ENCODE data around the gene POT1. TPM values are rescaled to one million over a fixed set of nuclear protein-coding genes. Genes with fewer than 3 reads are reported as not detected.
A peak's percentile ranks its signal among the peaks of the same experiment; 100 is the strongest.

The POT1 gene
- total and polyA plus RNA-seq, 5 donors = 8.9 to 23.4 (median 14.3) TPM

DNA sequence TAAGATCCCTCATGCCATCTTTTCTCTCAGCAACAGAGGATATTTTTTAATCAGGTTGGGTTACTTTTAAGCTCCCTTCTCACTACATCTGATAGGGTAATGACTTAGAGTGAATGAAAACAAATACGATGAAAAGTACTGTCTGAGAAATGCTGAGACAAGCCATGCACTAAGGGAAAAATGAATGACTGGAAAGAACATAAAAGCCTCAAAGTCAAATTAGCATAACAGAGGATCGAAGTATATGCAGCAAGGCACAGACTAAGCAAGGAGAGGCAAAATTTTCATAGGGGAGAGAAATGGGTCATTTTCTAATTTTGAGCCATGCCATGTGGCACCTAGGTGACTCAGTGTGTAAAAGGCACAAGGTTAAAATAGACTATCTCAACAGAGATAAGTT, 8.5 kb upstream of the POT1 start:
- 83% methylated on average over 2 of the region's 2 CpGs for WGBS

DNA sequence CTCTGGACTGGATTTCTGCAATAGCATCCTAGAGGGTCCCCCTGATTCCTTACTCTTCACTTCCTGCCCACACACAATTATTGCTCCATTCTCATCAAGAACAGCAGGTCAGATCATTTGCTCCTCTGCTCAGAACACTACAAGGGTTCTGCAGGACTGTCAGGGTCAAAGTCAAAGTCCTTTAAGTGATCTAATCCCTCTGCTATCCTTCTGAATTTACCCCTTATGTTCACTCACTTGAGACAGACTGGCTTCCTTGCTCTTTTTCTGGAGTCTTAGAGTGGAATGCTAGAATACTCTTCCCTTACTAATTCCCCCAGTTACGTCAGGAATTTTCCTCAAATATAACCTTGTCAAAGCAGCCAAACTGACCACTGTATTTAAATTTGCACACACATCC, 7.5 kb upstream of the POT1 start:
- no peaks in the 10 kb centered on the region for H3K9me3 ChIP-seq (ENCODE audit: control insufficient read depth, low read length)
- ATAC-seq (no peak), DNase-seq (no peak)
- H3K27ac ChIP-seq (ENCODE audit: low read length) = no peak overlapping the region
- 90% methylated on average over 1 of the region's 1 CpG for WGBS
- no peaks in the 10 kb centered on the region for H3K27me3 ChIP-seq (ENCODE audit: control insufficient read depth, insufficient read depth)
- H3K4me1 ChIP-seq (ENCODE audit: control insufficient read depth, insufficient read depth, low read length) = no peaks in the 10 kb centered on the region
- H3K4me3 ChIP-seq (ENCODE audit: low read length) = no peak overlapping the region
- intact Hi-C loops (cut with DNase I) = no loop called here

More for the DNA sequence above, 8.5 kb upstream of the POT1 start:
- H3K9me3 ChIP-seq (ENCODE audit: control insufficient read depth, low read length) = no peaks in the 10 kb centered on the region
- H3K27me3 ChIP-seq (ENCODE audit: control insufficient read depth, insufficient read depth) = no peaks in the 10 kb centered on the region
- no peaks in the 10 kb centered on the region for H3K4me1 ChIP-seq (ENCODE audit: control insufficient read depth, insufficient read depth, low read length)
- no peak for ATAC-seq
- no peak overlapping the region for H3K27ac ChIP-seq (ENCODE audit: low read length)
- no peak overlapping the region for H3K4me3 ChIP-seq (ENCODE audit: low read length)
- DNase-seq = no peak
- intact Hi-C loops (cut with DNase I) = no loop called here

DNA sequence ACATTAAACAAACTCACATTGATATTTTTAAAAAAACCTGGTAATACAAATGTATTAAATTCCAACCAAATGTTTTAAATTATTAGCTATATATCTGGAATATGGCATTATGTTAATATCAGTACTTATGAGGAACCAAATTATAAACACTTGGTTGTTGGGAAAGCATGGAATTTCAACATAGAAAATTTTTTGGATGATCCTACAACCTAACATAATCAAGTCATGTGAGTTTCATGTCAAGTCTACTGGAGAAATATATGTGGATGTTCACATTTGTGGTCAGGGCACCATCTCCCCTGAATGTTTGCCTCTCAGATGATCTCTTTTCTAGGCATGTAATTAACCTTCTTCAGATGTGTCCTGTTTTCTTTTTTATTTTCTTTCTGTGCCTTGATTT, 5.2 kb upstream of the POT1 start:
- Histone ChIP-seq H3K4me1 (ENCODE audit: control insufficient read depth, insufficient read depth, low read length) (no peaks in the 10 kb centered on the region), H3K27ac (ENCODE audit: low read length) (no peak overlapping the region), H3K9me3 (ENCODE audit: control insufficient read depth, low read length) (no peaks in the 10 kb centered on the region), H3K27me3 (ENCODE audit: control insufficient read depth, insufficient read depth) (no peaks in the 10 kb centered on the region), H3K4me3 (ENCODE audit: low read length) (no peak overlapping the region)
- ATAC-seq (no peak), DNase-seq (no peak)
- intact Hi-C loops (cut with DNase I) = no loop called here

DNA sequence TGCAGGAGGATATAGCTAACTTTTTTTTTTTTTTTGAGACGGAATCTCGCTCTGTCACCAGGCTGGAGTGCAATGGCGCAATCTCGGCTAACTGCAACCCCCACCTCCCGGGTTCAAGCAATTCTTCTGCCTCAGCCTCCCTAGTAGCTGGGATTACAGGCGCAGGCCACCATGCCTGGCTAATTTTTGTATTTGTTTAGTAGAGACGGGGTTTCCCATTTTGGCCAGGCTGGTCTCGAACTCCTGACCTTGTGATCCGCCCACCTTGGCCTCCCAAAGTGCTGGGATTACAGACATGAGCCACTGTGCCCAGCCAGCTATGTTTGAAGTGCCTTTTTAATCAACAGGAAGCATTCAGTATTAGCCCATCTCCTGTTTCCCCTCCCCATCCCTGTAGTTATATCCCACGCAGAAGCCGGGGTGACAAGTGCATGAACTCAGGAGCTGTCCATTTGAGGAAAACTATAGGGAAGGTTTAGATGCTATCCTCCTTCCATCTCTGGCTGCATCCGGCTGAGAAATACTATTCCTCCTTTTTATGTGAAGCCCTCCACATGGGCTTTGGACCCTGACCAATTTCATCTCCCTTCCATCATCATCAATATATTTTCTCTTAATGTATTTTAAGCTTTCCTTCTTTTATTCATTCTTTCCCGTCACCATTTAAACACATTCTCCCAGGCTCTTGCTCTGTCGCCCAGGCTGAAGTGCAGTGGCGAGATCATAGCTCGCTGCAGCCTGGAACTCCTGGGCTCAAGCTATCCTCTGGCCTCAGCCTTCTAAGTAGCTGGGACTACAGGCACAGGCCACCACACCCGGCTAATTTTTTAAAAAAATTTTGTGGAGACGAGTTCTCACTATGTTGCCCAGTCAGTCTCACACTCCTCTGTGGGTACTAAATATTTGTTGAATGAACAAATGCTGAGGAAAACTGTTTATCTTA, 1.3 kb upstream of the POT1 start:
- no peak for ATAC-seq
- Histone ChIP-seq H3K4me1 (ENCODE audit: control insufficient read depth, insufficient read depth, low read length) (peaks cover 2% of the 10 kb centered on the region), H3K27ac (ENCODE audit: low read length) (no peak overlapping the region), H3K4me3 (ENCODE audit: low read length) (no peak overlapping the region), H3K9me3 (ENCODE audit: control insufficient read depth, low read length) (no peaks in the 10 kb centered on the region), H3K27me3 (ENCODE audit: control insufficient read depth, insufficient read depth) (no peaks in the 10 kb centered on the region)
- intact Hi-C loops (cut with DNase I) = no loop called here
- WGBS = 79% methylated on average over 18 of the region's 18 CpGs
- peak in 1 of 3 donors; percentile 50 for DNase-seq

DNA sequence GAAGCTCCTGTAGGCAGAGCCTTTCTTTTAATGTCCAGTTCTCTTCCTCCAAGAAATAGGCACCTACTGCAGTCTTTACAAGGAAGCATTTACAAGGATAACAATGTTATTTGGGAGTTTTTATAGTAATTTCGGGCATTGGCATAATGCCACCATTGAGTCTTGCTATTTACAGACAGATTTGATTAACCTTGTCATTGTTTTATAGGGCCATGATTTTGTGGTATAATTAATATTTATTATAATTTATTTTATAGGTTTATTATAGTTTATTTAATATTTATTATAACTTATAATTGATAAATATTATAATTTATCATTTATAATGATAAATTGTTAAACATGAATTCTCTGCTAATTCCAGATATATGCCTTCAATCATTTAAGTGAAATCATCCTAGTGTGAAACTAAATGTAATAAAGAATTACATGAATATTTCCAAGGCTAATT, 573 bp upstream of the POT1 start:
- DNase-seq (no peak), ATAC-seq (no peak)
- WGBS = 3% methylated on average over 1 of the region's 1 CpG
- H3K4me3 ChIP-seq (ENCODE audit: low read length) = peak overlapping the region; percentile 35
- no peaks in the 10 kb centered on the region for H3K9me3 ChIP-seq (ENCODE audit: control insufficient read depth, low read length)
- peaks cover 2% of the 10 kb centered on the region for H3K4me1 ChIP-seq (ENCODE audit: control insufficient read depth, insufficient read depth, low read length)
- peak overlapping the region; percentile 1 for H3K27ac ChIP-seq (ENCODE audit: low read length)
- intact Hi-C loops (cut with DNase I) = no loop called here
- H3K27me3 ChIP-seq (ENCODE audit: control insufficient read depth, insufficient read depth) = no peaks in the 10 kb centered on the region

DNA sequence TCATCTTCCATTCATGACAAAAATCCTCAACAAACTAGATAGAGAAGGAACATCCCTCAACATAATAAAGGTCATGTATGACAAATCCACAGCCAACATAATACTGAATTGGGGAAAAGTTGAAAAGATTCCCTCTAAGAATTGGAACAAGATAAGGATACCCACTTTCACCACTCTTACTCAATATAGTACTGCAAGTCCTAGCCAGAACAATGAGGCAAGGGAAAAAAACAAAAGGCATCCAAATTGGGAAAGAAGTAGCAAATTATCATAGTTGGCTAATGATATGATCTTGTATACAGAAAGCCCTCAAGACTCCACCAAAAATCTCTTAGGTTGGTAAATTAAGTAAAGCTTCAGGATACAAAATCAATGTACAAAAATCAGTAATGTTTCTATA, 4.7 kb downstream of the POT1 start:
- DNase-seq (no peak), ATAC-seq (no peak)
- Histone ChIP-seq H3K9me3 (ENCODE audit: control insufficient read depth, low read length) (no peaks in the 10 kb centered on the region), H3K27ac (ENCODE audit: low read length) (no peak overlapping the region), H3K4me1 (ENCODE audit: control insufficient read depth, insufficient read depth, low read length) (peaks cover 2% of the 10 kb centered on the region), H3K4me3 (ENCODE audit: low read length) (no peak overlapping the region), H3K27me3 (ENCODE audit: control insufficient read depth, insufficient read depth) (no peaks in the 10 kb centered on the region)
- intact Hi-C loops (cut with DNase I) = no loop called here

DNA sequence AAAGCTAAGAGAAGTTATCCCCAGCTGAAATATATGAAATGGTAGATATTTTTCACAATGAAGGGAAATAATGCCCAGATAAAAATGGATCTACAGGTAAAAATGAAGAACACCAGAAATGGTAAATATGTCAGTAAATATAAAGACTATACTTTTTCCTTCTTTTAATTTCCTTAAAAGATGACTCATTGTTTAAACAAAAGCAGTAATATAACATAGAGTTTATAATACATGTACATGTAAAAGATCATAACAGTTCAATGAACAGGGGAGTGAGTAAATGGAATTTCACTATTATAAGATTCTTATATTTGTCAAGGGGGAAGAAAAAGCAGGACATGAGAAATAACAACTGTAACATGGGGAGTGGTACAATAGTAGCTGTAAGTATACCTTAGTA, 7.4 kb downstream of the POT1 start:
- H3K9me3 ChIP-seq (ENCODE audit: control insufficient read depth, low read length) = no peaks in the 10 kb centered on the region
- H3K4me3 ChIP-seq (ENCODE audit: low read length) = no peak overlapping the region
- peaks cover 2% of the 10 kb centered on the region for H3K4me1 ChIP-seq (ENCODE audit: control insufficient read depth, insufficient read depth, low read length)
- H3K27me3 ChIP-seq (ENCODE audit: control insufficient read depth, insufficient read depth) = no peaks in the 10 kb centered on the region
- ATAC-seq (no peak), DNase-seq (no peak)
- H3K27ac ChIP-seq (ENCODE audit: low read length) = no peak overlapping the region
- intact Hi-C loops (cut with DNase I) = no loop called here

DNA sequence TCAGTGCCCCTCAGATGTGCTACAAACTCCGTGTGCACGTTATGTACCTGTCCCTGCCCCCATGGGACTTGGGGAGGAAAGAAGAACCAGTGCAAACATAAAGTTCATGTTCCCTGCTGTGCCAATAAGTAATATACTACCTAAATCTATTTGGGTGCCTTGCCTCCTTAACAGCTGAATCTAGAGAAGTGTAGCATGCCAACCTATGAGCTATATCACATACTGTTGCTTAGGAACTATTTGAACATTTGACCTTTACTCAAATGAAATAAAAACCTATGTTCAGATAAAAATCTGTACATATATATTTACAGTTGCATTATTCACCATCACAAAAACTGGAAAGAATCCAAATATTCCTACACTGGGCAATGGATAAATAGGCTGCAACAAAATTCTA, 9.8 kb downstream of the POT1 start:
- no peaks in the 10 kb centered on the region for H3K27me3 ChIP-seq (ENCODE audit: control insufficient read depth, insufficient read depth)
- no peak for DNase-seq
- H3K9me3 ChIP-seq (ENCODE audit: control insufficient read depth, low read length) = no peaks in the 10 kb centered on the region
- no peak overlapping the region for H3K27ac ChIP-seq (ENCODE audit: low read length)
- 97% methylated on average over 2 of the region's 2 CpGs for WGBS
- no peak for ATAC-seq
- no peak overlapping the region for H3K4me3 ChIP-seq (ENCODE audit: low read length)
- intact Hi-C loops (cut with DNase I) = no loop called here
- H3K4me1 ChIP-seq (ENCODE audit: control insufficient read depth, insufficient read depth, low read length) = peaks cover 2% of the 10 kb centered on the region

DNA sequence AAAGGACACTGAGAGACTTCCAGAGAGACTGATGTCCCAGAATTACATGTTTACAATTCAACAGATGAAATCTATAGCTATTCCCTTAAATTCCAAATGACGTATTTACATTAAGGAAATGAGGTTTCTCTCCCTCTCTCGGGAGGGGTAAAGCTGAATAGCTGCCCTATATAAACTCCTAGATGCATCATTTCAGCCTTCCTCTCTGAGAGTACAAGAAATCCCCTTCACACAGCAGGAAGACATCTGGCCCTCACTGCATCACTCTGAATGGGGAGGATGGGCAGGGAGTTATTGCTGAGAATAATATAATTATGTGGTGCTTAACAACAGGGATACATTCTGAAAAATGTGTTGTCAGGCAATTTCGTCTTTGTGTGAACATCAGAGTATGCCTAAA, 11.0 kb downstream of the POT1 start:
- Histone ChIP-seq H3K9me3 (ENCODE audit: control insufficient read depth, low read length) (no peaks in the 10 kb centered on the region), H3K27ac (ENCODE audit: low read length) (no peak overlapping the region), H3K27me3 (ENCODE audit: control insufficient read depth, insufficient read depth) (no peaks in the 10 kb centered on the region), H3K4me1 (ENCODE audit: control insufficient read depth, insufficient read depth, low read length) (peaks cover 2% of the 10 kb centered on the region), H3K4me3 (ENCODE audit: low read length) (no peak overlapping the region)
- intact Hi-C loops (cut with DNase I) = no loop called here
- no peak for DNase-seq
- ATAC-seq = no peak
- 94% methylated on average over 3 of the region's 3 CpGs for WGBS

DNA sequence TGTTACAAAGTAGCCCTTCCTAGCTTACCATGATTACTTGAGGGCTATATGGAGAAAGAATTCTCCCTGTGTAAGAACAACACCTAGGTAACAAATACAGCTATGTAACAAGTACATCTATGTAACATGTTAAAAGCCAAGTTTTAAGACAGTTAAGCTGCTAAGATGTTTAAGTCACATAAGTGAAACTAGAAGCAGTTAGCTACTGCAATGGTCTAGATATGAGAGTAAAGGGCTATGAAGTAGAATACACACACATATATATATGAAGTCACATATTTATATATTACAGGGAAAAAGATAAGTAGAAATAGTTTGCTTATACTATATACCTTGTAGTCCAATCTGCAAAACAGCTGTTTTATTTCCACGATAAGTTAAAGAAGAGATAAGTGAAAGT, 14.4 kb downstream of the POT1 start:
- Histone ChIP-seq H3K4me3 (ENCODE audit: low read length) (no peak overlapping the region), H3K27me3 (ENCODE audit: control insufficient read depth, insufficient read depth) (no peaks in the 10 kb centered on the region), H3K4me1 (ENCODE audit: control insufficient read depth, insufficient read depth, low read length) (peaks cover 2% of the 10 kb centered on the region), H3K9me3 (ENCODE audit: control insufficient read depth, low read length) (no peaks in the 10 kb centered on the region), H3K27ac (ENCODE audit: low read length) (no peak overlapping the region)
- no peak for DNase-seq
- 82% methylated on average over 1 of the region's 1 CpG for WGBS
- no peak for ATAC-seq
- intact Hi-C loops (cut with DNase I) = no loop called here

DNA sequence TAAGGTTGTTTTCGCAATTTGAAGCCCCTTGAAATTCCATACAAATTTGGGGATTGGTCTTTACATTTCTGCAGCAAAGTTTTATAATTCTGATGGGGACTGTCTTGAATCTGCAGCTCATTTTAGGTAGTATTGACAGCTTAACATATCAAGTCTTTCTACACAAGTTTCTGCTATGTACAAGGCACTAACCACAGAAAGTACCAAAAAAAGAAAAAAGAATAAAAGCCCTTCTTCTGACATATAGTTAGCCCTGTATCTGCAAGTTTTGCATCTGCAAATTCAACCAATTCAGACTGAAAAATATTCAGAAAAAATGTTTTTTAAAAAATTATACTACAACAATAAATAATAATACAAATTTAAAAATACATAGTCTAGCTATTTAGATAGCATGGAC, 15.3 kb downstream of the POT1 start:
- intact Hi-C loops (cut with DNase I) = no loop called here
- WGBS = 55% methylated on average over 1 of the region's 1 CpG
- ATAC-seq = no peak

DNA sequence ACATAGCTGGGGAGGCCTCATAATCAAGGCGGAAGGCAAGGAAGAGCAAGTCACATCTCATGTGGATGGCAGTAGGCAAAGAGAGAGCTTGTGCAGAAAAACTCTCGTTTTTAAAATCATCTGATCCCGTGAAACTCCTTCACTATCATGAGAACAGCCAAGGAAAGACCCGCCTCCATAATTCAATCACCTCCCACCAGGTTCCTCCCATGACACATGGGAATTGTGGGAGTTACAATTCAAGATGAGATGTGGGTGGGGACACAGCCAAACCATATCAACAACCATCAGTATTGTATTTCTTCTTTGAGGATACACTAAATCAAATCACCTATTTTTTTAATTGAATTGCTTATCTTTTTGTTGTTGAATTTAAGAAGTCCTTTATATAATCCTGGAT, 16.7 kb downstream of the POT1 start:
- Histone ChIP-seq H3K27ac (ENCODE audit: low read length) (no peak overlapping the region), H3K27me3 (ENCODE audit: control insufficient read depth, insufficient read depth) (no peaks in the 10 kb centered on the region), H3K9me3 (ENCODE audit: control insufficient read depth, low read length) (no peaks in the 10 kb centered on the region), H3K4me1 (ENCODE audit: control insufficient read depth, insufficient read depth, low read length) (peaks cover 2% of the 10 kb centered on the region), H3K4me3 (ENCODE audit: low read length) (no peak overlapping the region)
- intact Hi-C loops (cut with DNase I) = no loop called here
- DNase-seq (no peak), ATAC-seq (no peak)
- WGBS = 96% methylated on average over 4 of the region's 4 CpGs

More for the DNA sequence above, 15.3 kb downstream of the POT1 start:
- DNase-seq = no peak
- H3K9me3 ChIP-seq (ENCODE audit: control insufficient read depth, low read length) = no peaks in the 10 kb centered on the region
- H3K4me3 ChIP-seq (ENCODE audit: low read length) = no peak overlapping the region
- H3K27me3 ChIP-seq (ENCODE audit: control insufficient read depth, insufficient read depth) = no peaks in the 10 kb centered on the region
- H3K4me1 ChIP-seq (ENCODE audit: control insufficient read depth, insufficient read depth, low read length) = peaks cover 2% of the 10 kb centered on the region
- no peak overlapping the region for H3K27ac ChIP-seq (ENCODE audit: low read length)

Data from right cardiac atrium (tissue), 5 donors.